ENCODE measurements around the gene NCAM2. TPM values are rescaled to one million over a fixed set of nuclear protein-coding genes. Genes with fewer than 3 reads are reported as not detected.

The NCAM2 gene
- total and polyA plus RNA-seq, 2 of the 4 experiments (the other 2 are of a cell fraction), result 2.7 to 5.0 TPM

DNA sequence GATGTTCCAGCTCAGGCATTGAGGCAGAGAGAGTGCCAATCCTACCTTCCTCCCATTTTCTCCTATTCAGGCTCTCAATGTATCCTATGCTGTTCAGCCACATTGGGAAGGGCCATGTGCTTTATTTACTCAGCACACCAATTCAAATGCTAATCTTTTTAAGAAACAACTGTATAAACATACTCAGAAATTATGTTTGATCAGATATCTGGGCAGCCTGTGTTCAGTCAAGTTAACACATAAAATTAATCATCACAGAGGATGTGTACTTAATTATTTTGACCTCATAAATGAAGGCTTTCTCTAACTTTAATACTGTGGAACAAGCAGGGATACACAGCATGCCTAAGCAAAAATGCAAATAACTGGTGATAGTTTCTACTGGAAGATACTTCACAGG, 149.8 kb downstream of the NCAM2 start:
- TF ChIP-seq MAFK (IDR thresholded peaks at IDR 0.05; ENCODE audit: low read depth, low read length) (no peak), BHLHE40 (IDR thresholded peaks at IDR 0.05; ENCODE audit: low read depth, low read length) (no peak), MAZ (IDR thresholded peaks at IDR 0.05; ENCODE audit: borderline replicate concordance, low read depth, low read length) (no peak), CHD1 (IDR thresholded peaks at IDR 0.05; ENCODE audit: low read depth, low read length) (no peak), FOS (IDR thresholded peaks at IDR 0.05; ENCODE audit: low read depth, low read length) (no peak), NFE2L2 (IDR thresholded peaks at IDR 0.05; ENCODE audit: low read depth, low read length) (no peak), MXI1 (IDR thresholded peaks at IDR 0.05; ENCODE audit: borderline replicate concordance, low read depth, low read length) (no peak), RCOR1 (IDR thresholded peaks at IDR 0.05; ENCODE audit: insufficient replicate concordance, low read length) (no peak), POLR2A (IDR thresholded peaks at IDR 0.05; ENCODE audit: low read depth, low read length) (no peak), RAD21 (IDR thresholded peaks at IDR 0.05; ENCODE audit: low read length) (no peak), SMC3 (IDR thresholded peaks at IDR 0.05; ENCODE audit: low read depth, low read length) (no peak), CEBPB (IDR thresholded peaks at IDR 0.05; ENCODE audit: low read depth, low read length) (no peak), RFX5 (IDR thresholded peaks at IDR 0.05; ENCODE audit: low read depth, low read length) (no peak)
- TF ChIP-seq, protein P1, sequence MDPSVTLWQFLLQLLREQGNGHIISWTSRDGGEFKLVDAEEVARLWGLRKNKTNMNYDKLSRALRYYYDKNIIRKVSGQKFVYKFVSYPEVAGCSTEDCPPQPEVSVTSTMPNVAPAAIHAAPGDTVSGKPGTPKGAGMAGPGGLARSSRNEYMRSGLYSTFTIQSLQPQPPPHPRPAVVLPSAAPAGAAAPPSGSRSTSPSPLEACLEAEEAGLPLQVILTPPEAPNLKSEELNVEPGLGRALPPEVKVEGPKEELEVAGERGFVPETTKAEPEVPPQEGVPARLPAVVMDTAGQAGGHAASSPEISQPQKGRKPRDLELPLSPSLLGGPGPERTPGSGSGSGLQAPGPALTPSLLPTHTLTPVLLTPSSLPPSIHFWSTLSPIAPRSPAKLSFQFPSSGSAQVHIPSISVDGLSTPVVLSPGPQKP (IDR thresholded peaks at IDR 0.05; ENCODE audit: borderline replicate concordance, low read depth, low read length), result no peak
- TF ChIP-seq, protein P2, sequence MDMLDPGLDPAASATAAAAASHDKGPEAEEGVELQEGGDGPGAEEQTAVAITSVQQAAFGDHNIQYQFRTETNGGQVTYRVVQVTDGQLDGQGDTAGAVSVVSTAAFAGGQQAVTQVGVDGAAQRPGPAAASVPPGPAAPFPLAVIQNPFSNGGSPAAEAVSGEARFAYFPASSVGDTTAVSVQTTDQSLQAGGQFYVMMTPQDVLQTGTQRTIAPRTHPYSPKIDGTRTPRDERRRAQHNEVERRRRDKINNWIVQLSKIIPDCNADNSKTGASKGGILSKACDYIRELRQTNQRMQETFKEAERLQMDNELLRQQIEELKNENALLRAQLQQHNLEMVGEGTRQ (IDR thresholded peaks at IDR 0.05; ENCODE audit: low read depth, low read length), result no peak
- TF ChIP-seq, protein P3, sequence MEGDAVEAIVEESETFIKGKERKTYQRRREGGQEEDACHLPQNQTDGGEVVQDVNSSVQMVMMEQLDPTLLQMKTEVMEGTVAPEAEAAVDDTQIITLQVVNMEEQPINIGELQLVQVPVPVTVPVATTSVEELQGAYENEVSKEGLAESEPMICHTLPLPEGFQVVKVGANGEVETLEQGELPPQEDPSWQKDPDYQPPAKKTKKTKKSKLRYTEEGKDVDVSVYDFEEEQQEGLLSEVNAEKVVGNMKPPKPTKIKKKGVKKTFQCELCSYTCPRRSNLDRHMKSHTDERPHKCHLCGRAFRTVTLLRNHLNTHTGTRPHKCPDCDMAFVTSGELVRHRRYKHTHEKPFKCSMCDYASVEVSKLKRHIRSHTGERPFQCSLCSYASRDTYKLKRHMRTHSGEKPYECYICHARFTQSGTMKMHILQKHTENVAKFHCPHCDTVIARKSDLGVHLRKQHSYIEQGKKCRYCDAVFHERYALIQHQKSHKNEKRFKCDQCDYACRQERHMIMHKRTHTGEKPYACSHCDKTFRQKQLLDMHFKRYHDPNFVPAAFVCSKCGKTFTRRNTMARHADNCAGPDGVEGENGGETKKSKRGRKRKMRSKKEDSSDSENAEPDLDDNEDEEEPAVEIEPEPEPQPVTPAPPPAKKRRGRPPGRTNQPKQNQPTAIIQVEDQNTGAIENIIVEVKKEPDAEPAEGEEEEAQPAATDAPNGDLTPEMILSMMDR (conservative IDR thresholded peaks at IDR 0.05; ENCODE audit: low read depth, low read length), result no peak
- Histone ChIP-seq H3K27ac (ENCODE audit: insufficient read depth, low read length) (no peak overlapping the region), H3K18ac (ENCODE audit: low read depth, low read length) (no peak overlapping the region), H3K4me1 (ENCODE audit: control insufficient read depth, insufficient read depth, low read length) (no peaks in the 10 kb centered on the region), H2BK5ac (ENCODE audit: low read depth, low read length, poor library complexity, severe bottlenecking) (no peak overlapping the region), H3K14ac (replicated peaks; ENCODE audit: low read depth, low read length) (no peak overlapping the region), H3K23ac (ENCODE audit: low read depth, low read length) (no peak overlapping the region), H3K9me1 (ENCODE audit: insufficient read depth, low read length) (no peaks in the 10 kb centered on the region), H3K79me1 (ENCODE audit: low read depth in 1 of 2, low read length in 2 of 2) (no peaks in the 10 kb centered on the region), H3K4me3 (ENCODE audit: insufficient read depth, low read depth, low read length) (no peak overlapping the region), H4K5ac (ENCODE audit: low read depth, low read length) (no peak overlapping the region), H2AK9ac (replicated peaks; ENCODE audit: low read depth, low read length, poor library complexity) (no peak overlapping the region), H3K9me3 (ENCODE audit: control insufficient read depth, insufficient read depth, low read length) (no peaks in the 10 kb centered on the region), H4K20me1 (ENCODE audit: insufficient read depth, low read length) (no peaks in the 10 kb centered on the region), H3K4me2 (ENCODE audit: low read depth, low read length) (no peak overlapping the region), H2BK20ac (ENCODE audit: low read depth, low read length) (no peak overlapping the region), H3K36me3 (ENCODE audit: control insufficient read depth, insufficient read depth, low read length) (no peaks in the 10 kb centered on the region), H4K8ac (ENCODE audit: low read depth in 2 of 2, low read length in 2 of 2) (no peak overlapping the region), H3K56ac (ENCODE audit: extremely low read depth, insufficient read depth, low read length) (no peak overlapping the region), H2BK120ac (ENCODE audit: low read depth, low read length) (no peak overlapping the region), H2AK5ac (ENCODE audit: low read depth, low read length) (no peak overlapping the region), H3K9ac (ENCODE audit: low read depth, low read length) (no peak overlapping the region), H4K91ac (ENCODE audit: insufficient read depth, low read depth, low read length) (no peak overlapping the region), H3K4ac (ENCODE audit: low read depth, low read length) (no peak overlapping the region), H2AFZ (replicated peaks; ENCODE audit: low read length, poor library complexity) (no peak overlapping the region), H2BK15ac (ENCODE audit: low read depth, low read length) (no peak overlapping the region), H3K27me3 (ENCODE audit: control insufficient read depth, insufficient read depth, low read length) (no peaks in the 10 kb centered on the region)
- no TSS peak for BruUV-seq (replicated peaks)
- ATAC-seq (ENCODE audit: low read depth) (no peak), DNase-seq (no peak)
- dilution Hi-C loops (cut with HindIII; ENCODE audit: low sequenced_read_pairs, unreplicated experiment) (no loop called here), intact Hi-C loops (cut with micrococcal nuclease) (no loop called here), in situ Hi-C loops (cut with MboI; ENCODE audit: low sequenced_read_pairs) (no loop called here)
- POLR2A ChIA-PET (ENCODE audit: unreplicated experiment), result no interaction called here
- CTCF ChIA-PET, result no interaction called here
